Calu3 (cell line): Measurements from ENCODE around the gene PPP1R16B. TPM values are rescaled to one million over a fixed set of nuclear protein-coding genes. Genes with fewer than 3 reads are reported as not detected.

Experiments
- BruUV-seq: library from RNA; stranded (reverse); fragments of 400-500 nt; replicated peaks from 2 replicates; lab custom pipeline; 2021; lab: Mats Ljungman, UMichigan
- CTCF ChIA-PET: fragments of 300-600 bp; sonication (Branson Sonifier 250); formaldehyde crosslinking; loops from one replicate; lab custom pipeline; 2022; ENCODE audit warnings: antibody characterized with exemption; lab: Charles Lee
- DNase-seq: peaks from one replicate; pipeline ENCODE4 v3.0.0; 2022
- H3K27ac Mint-ChIP-seq: one replicate; pipeline ENCODE4 v1.8.0; 2022; ENCODE audit warnings: mixed read lengths; ENCODE audit not compliant: unreplicated experiment
- H3K27me3 Mint-ChIP-seq: one replicate; pipeline ENCODE4 v1.8.0; 2022; ENCODE audit warnings: mixed read lengths; ENCODE audit not compliant: unreplicated experiment
- H3K36me3 Mint-ChIP-seq: one replicate; pipeline ENCODE4 v1.8.0; 2022; ENCODE audit warnings: mild to moderate bottlenecking, moderate library complexity, mixed read lengths; ENCODE audit not compliant: insufficient read depth, unreplicated experiment
- H3K4me1 Mint-ChIP-seq: one replicate; pipeline ENCODE4 v1.8.0; 2022; ENCODE audit warnings: mild to moderate bottlenecking, low read depth, mixed read lengths; ENCODE audit not compliant: unreplicated experiment
- H3K4me3 Mint-ChIP-seq: one replicate; pipeline ENCODE4 v1.8.0; 2022; ENCODE audit warnings: mild to moderate bottlenecking, low read depth, moderate library complexity, mixed read lengths; ENCODE audit not compliant: unreplicated experiment
- H3K9me3 Mint-ChIP-seq: one replicate; pipeline ENCODE4 v1.8.0; 2022; ENCODE audit warnings: low read depth, mixed read lengths; ENCODE audit not compliant: unreplicated experiment
- intact Hi-C: fragments of 100-400 bp; cut with micrococcal nuclease; formaldehyde crosslinking; loops from one replicate; pipeline ENCODE4 v1.10.0; 2022; ENCODE audit not compliant: unreplicated experiment
- total RNA-seq: library from RNA; stranded (reverse); gene quantifications from 2 replicates; pipeline ENCODE4 v1.2.3, GENCODE V29; 2022
- TF ChIP-seq, protein P1 (sequence below): fragments of 200-600 bp; IDR thresholded peaks from one replicate; pipeline ENCODE4 v1.8.0; 2022; ENCODE audit warnings: antibody characterized with exemption; ENCODE audit not compliant: unreplicated experiment

The PPP1R16B gene
- total RNA-seq, 1 experiment from 2014 or later, result not detected

DNA sequence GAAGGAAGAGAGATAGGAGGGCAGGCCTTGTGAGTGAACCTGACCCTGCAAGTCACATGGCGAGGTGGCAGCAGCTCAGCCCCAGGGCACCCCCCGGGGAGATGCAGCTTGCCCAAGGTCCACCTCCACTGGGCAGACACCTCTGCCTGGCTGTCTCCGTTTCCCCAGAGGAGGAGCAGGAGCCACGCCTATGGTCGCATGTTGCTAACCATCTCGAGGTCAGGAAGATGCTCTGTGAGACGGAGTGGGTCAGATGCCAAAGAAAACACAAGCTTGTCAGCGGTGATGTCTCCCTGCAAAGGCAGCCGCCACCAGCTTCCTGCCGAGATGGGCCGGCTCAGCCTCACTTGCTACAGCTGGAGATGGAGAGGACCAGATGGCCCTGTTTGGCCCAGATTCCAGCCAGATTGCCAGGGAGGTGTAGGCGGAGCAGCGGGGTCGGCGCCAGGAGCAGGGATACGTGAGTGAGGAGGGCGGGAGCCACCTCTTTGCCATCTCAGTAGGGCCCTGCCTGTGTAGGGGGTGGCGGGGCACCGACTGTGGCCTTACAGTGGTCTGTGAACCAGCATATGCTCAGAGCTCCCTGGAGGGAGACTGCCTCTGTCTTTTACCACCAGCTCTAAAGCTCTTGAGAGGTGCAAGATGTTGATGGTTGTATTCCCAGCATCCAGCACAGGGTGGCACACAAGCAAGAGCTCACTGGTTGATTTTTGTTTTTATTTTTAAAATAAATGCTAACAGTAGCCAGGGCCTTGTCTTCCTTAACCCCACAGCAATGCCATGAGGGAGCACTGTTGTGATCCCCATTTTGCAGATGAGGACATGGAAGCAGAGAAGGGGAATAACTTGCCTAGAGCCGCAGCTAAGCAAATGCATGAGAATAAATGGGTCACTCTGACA, 77.8 kb downstream of the PPP1R16B start:
- no peak for DNase-seq
- Mint-ChIP-seq H3K9me3 (no peaks in the 10 kb centered on the region), H3K27me3 (peaks cover 72% of the 10 kb centered on the region), H3K4me3 (no peak overlapping the region), H3K4me1 (no peaks in the 10 kb centered on the region), H3K36me3 (no peaks in the 10 kb centered on the region), H3K27ac (no peak overlapping the region)
- intact Hi-C loops, result no loop called here
- TF ChIP-seq, protein P1, sequence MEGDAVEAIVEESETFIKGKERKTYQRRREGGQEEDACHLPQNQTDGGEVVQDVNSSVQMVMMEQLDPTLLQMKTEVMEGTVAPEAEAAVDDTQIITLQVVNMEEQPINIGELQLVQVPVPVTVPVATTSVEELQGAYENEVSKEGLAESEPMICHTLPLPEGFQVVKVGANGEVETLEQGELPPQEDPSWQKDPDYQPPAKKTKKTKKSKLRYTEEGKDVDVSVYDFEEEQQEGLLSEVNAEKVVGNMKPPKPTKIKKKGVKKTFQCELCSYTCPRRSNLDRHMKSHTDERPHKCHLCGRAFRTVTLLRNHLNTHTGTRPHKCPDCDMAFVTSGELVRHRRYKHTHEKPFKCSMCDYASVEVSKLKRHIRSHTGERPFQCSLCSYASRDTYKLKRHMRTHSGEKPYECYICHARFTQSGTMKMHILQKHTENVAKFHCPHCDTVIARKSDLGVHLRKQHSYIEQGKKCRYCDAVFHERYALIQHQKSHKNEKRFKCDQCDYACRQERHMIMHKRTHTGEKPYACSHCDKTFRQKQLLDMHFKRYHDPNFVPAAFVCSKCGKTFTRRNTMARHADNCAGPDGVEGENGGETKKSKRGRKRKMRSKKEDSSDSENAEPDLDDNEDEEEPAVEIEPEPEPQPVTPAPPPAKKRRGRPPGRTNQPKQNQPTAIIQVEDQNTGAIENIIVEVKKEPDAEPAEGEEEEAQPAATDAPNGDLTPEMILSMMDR, result no peak
- CTCF ChIA-PET, result interaction anchor here (0.5 to 1.6 kb wide), 5 partner anchors 10 to 234 kb away, joined by 3 to 4 read pairs (median 3); no protein-coding TSS in a partner anchor
- BruUV-seq, result no TSS peak

DNA sequence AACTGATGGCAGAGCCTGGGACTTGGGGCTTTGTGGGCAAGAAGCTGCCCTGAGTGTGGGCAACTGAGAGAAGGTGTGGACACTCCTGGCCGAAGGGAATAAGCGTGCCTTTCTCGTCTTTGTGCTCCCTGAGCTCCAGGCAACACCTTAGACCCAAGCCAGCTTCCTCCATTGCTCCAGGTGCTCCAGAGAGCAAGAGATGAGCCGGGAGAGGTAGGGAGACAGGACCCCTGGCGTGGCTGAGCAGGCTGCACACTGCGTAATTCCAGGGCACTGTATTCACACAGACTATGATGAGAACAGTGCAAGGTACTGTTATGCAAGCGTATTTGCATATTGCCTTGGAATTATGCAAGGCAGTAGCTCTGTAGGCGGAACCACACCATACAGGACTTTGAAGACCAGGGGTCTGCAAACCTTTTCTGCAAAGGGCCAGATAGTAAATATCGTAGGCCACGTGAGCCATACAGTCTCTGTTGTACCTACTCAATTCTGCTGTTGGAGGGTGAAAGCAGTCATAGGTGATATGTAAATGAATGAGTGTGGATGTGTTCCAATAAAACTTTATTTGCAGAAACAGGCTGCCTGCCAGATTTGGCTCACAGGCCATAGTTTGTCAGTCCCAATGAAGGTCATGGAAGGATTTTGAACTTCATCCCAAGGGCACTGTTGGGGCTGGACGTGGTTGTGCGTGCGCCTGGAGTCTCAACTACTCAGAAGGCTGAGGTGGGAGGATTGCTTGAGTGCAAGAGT, 78.7 kb downstream of the PPP1R16B start:
- Mint-ChIP-seq H3K36me3 (no peaks in the 10 kb centered on the region), H3K4me1 (no peaks in the 10 kb centered on the region), H3K27ac (no peak overlapping the region), H3K4me3 (no peak overlapping the region), H3K27me3 (peaks cover 71% of the 10 kb centered on the region), H3K9me3 (no peaks in the 10 kb centered on the region)
- TF ChIP-seq, protein P1, result no peak
- DNase-seq, result no peak
- no TSS peak for BruUV-seq
- CTCF ChIA-PET, result interaction anchor here (0.5 to 1.6 kb wide), 4 partner anchors 9 to 133 kb away, joined by 3 to 5 read pairs (median 4); no protein-coding TSS in a partner anchor
- intact Hi-C loops, result no loop called here

DNA sequence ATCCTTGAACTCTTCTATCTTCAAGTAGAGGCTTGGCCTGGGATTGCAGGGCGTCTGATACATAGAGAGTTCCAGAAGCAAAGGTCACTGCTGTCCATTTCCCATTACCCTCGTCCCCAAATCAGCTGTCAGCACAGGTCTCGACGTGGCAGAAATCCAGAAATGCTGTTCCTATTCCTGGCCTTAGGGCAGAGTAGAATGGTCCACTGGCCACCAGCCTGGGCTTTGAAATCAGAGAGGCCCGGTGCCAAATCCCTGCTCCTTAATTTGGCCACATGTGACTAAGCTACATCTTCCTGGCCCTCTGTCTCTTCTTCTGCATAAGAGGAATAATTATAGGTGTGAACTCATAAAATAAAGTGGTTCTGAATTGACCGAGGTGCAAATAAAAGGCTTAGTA, 79.9 kb downstream of the PPP1R16B start:
- no TSS peak for BruUV-seq
- Mint-ChIP-seq H3K36me3 (no peaks in the 10 kb centered on the region), H3K27ac (no peak overlapping the region), H3K9me3 (no peaks in the 10 kb centered on the region), H3K4me1 (no peaks in the 10 kb centered on the region), H3K4me3 (no peak overlapping the region), H3K27me3 (peaks cover 68% of the 10 kb centered on the region)
- intact Hi-C loops, result no loop called here
- no peak for DNase-seq
- TF ChIP-seq, protein P1, result no peak
- CTCF ChIA-PET, result interaction anchor here (0.8 kb wide), 1 partner anchor 15 kb away, joined by 8 read pairs; no protein-coding TSS in a partner anchor

DNA sequence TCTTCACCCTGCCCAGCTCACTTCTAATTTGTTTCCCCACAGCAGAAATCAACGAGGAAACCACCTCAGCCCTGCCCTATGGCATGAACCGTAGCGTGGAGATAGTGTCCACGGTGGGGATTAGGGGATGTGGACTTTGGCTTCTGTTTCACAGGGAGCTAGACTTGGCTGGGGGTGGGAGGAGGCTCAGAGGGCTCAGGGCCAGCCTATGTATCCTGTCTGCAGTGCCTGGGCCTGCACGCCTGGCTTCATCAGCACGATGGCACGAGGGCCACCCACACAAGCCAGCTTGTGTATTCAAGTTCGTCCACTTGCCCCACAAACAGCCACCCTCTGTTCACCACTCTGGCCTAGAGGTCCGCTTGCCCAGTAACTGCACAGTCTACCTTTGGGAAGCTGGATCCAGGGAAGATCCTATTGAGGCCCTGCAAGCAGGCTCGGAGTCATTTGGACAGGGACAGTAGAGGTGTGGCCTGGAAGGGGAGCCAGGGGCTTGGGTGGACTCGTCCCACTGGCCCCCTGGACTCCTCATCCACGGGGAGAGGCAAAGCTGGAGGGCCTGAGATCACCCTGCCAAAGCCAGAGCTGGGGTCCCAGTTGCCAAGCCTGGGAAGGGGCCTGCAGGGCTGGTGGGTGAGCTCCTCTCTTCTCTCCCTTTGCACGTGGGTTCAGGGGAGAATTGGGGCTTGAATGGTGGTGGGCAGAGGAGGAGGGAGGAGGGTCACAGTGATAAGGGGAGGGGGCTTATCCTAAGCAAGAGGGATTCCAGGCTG, 82.7 kb downstream of the PPP1R16B start:
- intact Hi-C loops, result no loop called here
- H3K9me3 Mint-ChIP-seq, result no peaks in the 10 kb centered on the region
- no TSS peak for BruUV-seq
- TF ChIP-seq, protein P1, result no peak
- CTCF ChIA-PET, result interaction anchor here (0.7 to 2.1 kb wide), 2 partner anchors 12 to 27 kb away, joined by 4 to 6 read pairs; no protein-coding TSS in a partner anchor
- no peaks in the 10 kb centered on the region for H3K36me3 Mint-ChIP-seq
- H3K4me1 Mint-ChIP-seq, result no peaks in the 10 kb centered on the region
- no peak for DNase-seq
- H3K27me3 Mint-ChIP-seq, result peaks cover 55% of the 10 kb centered on the region
- no peak overlapping the region for H3K27ac Mint-ChIP-seq
- H3K4me3 Mint-ChIP-seq, result no peak overlapping the region
